ENCODE data around the gene FRAS1.
"Not testable (repeated sequence)": the region's sequence is repeated elsewhere in the genome, so short reads cannot be mapped to it uniquely, and the experiment has no call there.

FRAS1 gene

DNA sequence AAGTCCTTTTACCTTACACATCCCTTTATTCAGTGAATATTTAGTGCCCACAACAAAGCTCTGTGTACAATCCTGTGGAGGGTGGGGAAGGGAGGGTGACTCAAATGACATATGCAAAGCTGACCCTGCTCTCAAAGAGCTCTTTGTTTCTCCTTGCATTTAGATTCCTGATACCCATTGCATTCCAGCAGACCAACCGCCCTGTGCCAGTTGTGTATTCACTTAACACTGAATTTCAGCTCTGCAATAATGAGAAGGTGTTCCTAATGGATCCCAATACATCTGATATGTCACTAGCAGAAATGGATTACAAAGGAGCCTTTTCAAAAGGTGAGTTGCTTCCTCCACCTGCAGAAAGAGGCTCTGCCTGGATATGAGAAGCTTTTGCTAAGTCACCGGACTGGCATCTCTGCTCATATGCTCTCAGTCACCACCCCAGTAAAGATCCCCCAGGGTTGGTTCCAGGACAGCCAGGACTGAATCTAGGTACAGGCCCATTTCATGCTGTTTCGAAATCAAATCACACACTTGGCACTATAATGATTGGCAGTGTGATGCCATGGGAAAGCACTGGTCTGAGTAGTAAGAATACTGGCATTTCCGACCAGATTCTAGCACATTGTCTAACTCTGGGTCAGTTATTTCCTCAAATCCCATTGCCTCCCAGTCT is 477.3 kb downstream of the FRAS1 start:
- TF ChIP-seq, protein P1, sequence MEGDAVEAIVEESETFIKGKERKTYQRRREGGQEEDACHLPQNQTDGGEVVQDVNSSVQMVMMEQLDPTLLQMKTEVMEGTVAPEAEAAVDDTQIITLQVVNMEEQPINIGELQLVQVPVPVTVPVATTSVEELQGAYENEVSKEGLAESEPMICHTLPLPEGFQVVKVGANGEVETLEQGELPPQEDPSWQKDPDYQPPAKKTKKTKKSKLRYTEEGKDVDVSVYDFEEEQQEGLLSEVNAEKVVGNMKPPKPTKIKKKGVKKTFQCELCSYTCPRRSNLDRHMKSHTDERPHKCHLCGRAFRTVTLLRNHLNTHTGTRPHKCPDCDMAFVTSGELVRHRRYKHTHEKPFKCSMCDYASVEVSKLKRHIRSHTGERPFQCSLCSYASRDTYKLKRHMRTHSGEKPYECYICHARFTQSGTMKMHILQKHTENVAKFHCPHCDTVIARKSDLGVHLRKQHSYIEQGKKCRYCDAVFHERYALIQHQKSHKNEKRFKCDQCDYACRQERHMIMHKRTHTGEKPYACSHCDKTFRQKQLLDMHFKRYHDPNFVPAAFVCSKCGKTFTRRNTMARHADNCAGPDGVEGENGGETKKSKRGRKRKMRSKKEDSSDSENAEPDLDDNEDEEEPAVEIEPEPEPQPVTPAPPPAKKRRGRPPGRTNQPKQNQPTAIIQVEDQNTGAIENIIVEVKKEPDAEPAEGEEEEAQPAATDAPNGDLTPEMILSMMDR (IDR thresholded peaks at IDR 0.05; ENCODE audit: low read depth, low read length, missing control alignments): no peak
- no peak for DNase-seq (ENCODE audit: low read depth)
- no peak overlapping the region for H3K4me3 ChIP-seq (ENCODE audit: low read depth, low read length)

DNA sequence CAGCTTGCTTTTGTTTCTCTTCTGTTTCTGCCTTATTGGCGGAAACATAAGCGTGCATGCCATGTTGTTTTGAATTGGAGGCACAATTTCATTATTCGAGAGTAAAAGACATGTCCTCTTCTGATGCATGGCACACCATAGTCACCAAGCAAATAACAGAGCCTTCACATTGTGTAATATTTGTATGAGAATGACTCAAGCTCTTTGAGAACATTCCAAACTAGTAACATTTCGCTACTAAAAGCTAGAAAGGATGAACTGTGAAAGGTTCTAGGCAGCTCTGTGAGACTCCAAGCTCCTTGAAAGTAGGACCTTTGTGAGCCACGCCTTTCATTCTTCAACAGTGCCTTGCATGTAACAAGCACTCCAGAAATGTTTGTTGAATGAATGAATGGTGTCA is 485.2 kb downstream of the FRAS1 start:
- TF ChIP-seq, protein P1 (IDR thresholded peaks at IDR 0.05; ENCODE audit: low read depth, low read length, missing control alignments): no peak
- DNase-seq (ENCODE audit: low read depth): no peak
- no peak overlapping the region for H3K4me3 ChIP-seq (ENCODE audit: low read depth, low read length)

DNA sequence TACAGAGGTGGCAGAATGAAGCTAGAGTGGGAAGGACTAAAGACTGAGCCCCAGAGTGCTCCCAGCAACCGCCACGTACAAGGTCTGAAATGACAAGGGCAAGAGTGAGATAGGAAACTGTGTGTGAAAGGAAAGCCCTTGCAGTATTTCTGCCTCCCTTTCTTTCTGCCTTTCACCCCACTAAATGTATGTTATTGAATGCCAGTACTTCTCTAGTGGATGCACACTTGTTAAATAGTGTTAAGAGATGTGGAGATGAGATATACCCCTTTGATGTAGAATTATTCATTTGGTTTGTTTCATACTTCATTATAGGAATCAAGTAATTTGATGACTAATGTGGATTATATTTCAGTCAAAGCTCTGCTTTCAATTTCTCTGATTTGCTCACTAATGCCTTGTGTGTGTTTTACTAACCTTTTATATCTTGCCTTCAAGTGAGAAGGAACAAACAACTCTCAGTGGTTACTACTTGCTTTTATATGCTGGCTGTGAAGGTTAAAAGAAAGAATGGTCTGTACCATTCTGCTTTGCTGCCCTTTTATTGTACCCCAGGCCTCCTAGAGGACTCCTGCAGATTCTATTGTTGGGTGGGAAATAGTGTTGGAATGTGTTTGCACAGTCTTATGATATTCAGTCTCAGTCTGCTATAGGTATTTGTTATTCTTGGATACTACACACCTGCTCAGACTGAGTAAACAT is 486.5 kb downstream of the FRAS1 start:
- TF ChIP-seq, protein P1 (IDR thresholded peaks at IDR 0.05; ENCODE audit: low read depth, low read length, missing control alignments): no peak
- no peak overlapping the region for H3K4me3 ChIP-seq (ENCODE audit: low read depth, low read length)
- no peak for DNase-seq (ENCODE audit: low read depth)

DNA sequence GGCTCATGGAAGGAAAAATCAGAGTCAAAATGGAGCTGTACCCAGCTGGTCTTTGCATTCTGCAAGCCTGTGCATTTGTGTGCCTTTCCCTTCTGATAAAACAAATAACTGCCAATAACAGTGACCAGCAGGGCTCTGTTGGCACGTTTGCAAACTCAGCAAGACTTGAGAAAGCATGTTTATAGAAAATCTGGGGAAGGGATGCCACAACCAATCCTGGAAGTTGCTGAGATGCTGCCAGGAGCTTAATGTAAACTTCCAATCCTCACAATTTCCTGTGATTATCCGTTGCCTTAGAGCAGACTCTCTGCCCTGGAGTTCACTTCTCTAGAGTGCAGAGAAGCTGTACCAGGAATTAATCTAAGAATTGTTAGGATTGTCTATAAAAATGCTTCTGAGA is 487.6 kb downstream of the FRAS1 start:
- TF ChIP-seq, protein P1 (IDR thresholded peaks at IDR 0.05; ENCODE audit: low read depth, low read length, missing control alignments): no peak
- DNase-seq (ENCODE audit: low read depth): no peak

DNA sequence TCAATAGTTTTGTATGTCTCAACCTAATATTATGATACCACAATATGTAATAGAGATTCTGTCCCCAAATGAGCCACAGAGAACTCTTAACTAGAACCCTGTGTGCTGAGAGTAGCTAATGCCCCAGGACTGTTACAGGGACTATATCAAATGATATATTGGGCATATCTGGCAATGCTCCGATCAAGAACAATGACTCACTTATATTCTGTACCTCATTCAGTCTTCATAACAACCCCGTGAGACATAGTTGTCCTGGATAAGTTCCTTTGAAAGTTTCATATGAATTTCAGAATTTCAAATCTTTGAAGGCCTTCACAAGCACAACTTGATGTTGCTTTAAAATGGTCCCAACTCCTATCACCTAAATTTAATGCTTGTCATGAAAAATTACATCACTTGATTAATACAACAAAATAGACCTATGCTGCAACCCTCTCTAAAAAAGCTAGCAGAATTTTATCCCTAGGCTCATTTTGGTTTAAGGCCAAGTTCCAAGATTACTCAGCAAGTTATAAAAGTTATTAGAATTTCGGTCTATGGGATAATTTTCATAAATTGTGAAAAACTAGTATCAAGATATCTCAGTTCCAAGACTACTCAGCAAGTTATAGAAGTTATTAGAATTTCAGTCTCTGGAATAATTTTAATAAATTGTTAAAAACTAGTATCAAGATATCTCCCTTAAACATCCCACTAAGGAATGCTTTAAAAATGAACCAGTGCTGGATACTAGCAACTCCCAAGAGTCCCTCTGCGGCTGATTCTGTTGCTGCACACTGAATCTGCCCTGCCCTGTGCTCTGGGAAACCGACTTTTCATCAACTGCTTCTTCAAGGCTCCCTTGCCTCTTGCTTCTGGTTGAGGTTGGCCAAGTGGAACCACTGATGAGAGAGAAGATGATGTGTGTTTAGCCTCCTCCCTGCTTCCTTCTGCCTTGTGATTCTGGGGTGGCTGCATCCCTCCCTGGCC is 488.4 kb downstream of the FRAS1 start:
- DNase-seq (ENCODE audit: low read depth): no peak

More for the DNA sequence above, 487.6 kb downstream of the FRAS1 start:
- no peak overlapping the region for H3K4me3 ChIP-seq (ENCODE audit: low read depth, low read length)

DNA sequence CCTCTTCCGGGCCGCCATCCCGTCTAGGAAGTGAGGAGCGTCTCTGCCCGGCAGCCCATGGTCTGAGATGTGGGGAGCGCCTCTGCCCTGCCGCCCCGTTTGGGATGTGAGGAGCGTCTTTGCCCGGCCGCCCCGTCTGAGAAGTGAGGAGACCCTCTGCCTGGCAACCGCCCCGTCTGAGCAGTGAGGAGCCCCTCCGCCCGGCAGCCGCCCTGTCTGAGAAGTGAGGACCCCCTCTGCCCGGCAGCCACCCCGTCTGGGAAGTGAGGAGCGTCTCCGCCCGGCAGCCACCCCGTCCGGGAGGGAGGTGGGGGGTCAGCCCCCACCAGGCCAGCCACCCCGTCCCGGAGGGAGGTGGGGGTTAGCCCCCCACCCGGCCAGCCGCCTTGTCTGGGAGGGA is 490.8 kb downstream of the FRAS1 start:
- DNase-seq (ENCODE audit: low read depth): not testable (repeated sequence)

More for the DNA sequence above, 488.4 kb downstream of the FRAS1 start:
- TF ChIP-seq, protein P1 (IDR thresholded peaks at IDR 0.05; ENCODE audit: low read depth, low read length, missing control alignments): no peak
- H3K4me3 ChIP-seq (ENCODE audit: low read depth, low read length): no peak overlapping the region

DNA sequence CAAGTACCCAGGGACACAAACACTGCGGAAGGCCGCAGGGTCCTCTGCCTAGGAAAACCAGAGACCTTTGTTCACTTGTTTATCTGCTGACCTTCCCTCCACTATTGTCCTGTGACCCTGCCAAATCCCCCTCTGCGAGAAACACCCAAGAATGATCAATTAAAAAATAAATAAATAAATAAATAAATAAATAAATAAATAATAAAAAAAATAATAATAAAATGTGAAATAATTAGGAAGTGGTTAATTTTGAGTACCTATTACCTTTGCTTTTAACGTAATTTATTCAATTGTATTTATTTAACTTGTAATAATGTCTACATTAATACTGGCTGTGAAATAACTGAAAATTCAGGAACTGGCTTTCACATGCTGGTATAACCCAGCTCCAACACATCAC is 491.8 kb downstream of the FRAS1 start:
- not testable (repeated sequence) for H3K4me3 ChIP-seq (ENCODE audit: low read depth, low read length); DNase-seq (ENCODE audit: low read depth)

More for the DNA sequence above, 490.8 kb downstream of the FRAS1 start:
- H3K4me3 ChIP-seq (ENCODE audit: low read depth, low read length): not testable (repeated sequence)
